IPS-18c (cell line): Measurements from ENCODE around the gene MYT1.
"Not testable (repeated sequence)": the region's sequence is repeated elsewhere in the genome, so short reads cannot be mapped to it uniquely, and the experiment has no call there.

Experiments used
- H3K4me3 ChIP-seq: 2 replicates; pipeline ENCODE4 v1.7.0; 2013; ENCODE audit warnings: low read depth, mild to moderate bottlenecking, low read length, moderate library complexity; ENCODE audit not compliant: insufficient read depth
- H3K9me3 ChIP-seq: one replicate; pipeline ENCODE4 v1.6.1; 2013; ENCODE audit warnings: mild to moderate bottlenecking, low read length, moderate library complexity; ENCODE audit not compliant: control insufficient read depth, insufficient read depth

Gene MYT1

DNA sequence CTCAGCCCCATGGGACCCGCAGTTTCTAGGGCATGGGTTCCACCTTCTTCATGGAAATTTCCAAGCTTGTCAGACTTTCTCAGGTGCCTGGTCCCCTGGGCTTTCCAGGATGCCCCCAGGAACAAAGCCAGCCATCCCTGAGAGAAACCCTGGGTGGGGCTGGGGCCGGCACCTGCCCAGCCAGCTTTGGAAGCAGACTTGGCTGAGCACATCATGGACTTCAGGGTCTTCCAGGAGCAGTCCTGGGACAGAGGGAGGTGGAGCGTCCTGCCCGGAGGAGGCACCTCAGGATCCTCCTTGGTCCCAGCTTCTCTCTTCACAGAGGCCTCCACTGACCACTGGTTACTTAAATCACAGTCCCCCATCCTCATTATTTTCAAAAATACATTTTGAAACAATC lies 13.5 kb downstream of the MYT1 start:
- peak overlapping the region; percentile 1; the same call in 1 of the 2 replicates for H3K4me3 ChIP-seq
- H3K9me3 ChIP-seq = no peaks in the 10 kb centered on the region

DNA sequence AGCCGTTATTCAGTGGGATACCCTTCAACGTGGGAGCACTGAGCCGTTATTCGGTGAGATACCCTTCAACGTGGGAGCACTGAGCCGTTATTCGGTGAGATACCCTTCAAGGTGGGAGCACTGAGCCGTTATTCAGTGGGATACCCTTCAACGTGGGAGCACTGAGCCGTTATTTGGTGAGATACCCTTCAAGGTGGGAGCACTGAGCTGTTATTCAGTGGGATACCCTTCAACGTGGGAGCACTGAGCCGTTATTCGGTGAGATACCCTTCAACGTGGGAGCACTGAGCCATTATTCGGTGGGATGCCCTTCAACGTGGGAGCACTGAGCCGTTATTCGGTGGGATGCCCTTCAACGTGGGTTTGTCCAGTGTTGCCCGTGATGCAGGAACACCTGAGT lies 14.7 kb downstream of the MYT1 start:
- H3K9me3 ChIP-seq, H3K4me3 ChIP-seq: not testable (repeated sequence)

- no peak overlapping the region for H3K4me3 ChIP-seq
- no peaks in the 10 kb centered on the region for H3K9me3 ChIP-seq
These were observed 15.6 kb downstream of the MYT1 start for GRCh38 chr20:64179805-64180204.

DNA sequence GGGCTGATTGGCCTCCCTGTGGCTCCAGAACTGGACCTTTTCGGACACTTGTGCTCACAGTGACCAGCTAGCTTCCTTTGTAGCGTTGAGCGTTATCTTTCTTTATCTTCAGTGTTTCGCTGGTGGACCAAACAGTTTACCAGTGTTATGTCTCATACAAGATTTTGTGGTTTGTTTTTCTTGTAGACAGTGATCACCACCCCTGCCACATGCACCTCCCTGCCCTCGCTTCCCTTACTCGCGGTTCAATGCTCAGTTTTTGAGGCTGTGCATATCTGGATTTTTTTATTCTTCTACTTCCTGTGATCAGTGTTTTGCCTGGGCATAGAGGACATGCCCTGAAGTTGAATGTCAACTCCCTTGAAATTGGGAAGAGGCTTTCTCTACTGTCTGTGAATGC lies 16.4 kb downstream of the MYT1 start:
- Histone ChIP-seq H3K9me3 (no peaks in the 10 kb centered on the region), H3K4me3 (no peak overlapping the region)

DNA sequence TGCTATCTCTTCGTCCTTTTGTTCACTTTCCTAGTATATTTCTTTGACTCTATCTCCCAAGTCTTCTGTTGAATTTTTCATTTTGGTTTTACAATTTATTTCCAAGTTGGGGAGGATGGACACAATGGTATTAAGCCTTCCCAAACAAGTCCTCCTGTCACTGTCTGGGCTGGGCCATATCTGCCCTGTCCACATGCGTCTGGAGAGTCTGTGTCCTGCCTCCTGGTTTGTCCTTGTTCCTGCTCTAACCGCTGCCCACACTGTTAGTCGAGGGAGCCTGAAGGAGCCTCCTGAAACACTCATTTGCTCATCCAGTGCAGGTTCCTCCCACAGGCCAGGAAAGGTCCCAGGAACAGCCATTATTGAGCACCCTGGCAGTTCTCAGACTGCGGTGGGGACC lies 17.1 kb downstream of the MYT1 start:
- H3K9me3 ChIP-seq = no peaks in the 10 kb centered on the region
- no peak overlapping the region for H3K4me3 ChIP-seq

DNA sequence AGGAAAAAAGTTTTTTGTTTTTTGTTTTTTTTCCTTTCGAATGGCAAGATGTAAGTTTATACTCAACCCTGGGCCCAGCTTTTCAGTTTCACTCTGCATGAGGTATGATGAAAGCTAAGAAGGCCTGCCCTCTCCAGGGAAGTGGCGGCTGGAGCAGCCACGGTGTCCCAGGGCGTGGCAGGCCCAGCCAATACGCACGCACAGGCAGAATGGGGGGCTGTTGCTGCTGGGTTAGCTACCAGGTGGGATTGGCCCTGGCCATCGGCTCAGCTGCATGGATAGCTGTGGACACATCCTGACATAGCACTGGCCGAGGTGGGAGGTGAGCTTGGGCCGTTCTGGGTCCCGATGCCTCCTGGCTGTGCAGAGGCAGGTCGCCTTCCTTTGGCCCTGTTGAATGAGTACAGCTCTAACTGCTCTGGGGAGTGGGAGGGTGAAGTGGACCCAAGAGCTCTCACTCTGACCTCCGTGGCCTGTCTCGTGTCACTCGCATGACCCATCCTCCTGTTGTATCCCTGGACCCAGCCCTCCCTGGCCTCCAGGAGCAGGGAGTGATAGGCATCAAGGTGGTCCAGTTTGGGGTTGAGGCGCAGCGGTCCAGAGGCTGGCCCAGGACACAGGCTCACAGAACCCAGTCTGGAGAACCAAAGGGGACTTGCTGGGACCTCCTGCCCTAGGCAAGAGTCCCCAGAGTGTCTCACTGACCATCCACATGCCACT lies 18.1 kb downstream of the MYT1 start:
- no peaks in the 10 kb centered on the region for H3K9me3 ChIP-seq
- no peak overlapping the region for H3K4me3 ChIP-seq

- Histone ChIP-seq H3K9me3 (no peaks in the 10 kb centered on the region), H3K4me3 (no peak overlapping the region)
These were observed 19.1 kb downstream of the MYT1 start for GRCh38 chr20:64183313-64183712.

- Histone ChIP-seq H3K4me3 (no peak overlapping the region), H3K9me3 (no peaks in the 10 kb centered on the region)
These were observed 20.5 kb downstream of the MYT1 start for GRCh38 chr20:64184795-64185194.

- H3K9me3 ChIP-seq = no peaks in the 10 kb centered on the region
- H3K4me3 ChIP-seq = no peak overlapping the region; the same call in 1 of the 2 replicates
These were observed 21.1 kb downstream of the MYT1 start for GRCh38 chr20:64185276-64185900.

DNA sequence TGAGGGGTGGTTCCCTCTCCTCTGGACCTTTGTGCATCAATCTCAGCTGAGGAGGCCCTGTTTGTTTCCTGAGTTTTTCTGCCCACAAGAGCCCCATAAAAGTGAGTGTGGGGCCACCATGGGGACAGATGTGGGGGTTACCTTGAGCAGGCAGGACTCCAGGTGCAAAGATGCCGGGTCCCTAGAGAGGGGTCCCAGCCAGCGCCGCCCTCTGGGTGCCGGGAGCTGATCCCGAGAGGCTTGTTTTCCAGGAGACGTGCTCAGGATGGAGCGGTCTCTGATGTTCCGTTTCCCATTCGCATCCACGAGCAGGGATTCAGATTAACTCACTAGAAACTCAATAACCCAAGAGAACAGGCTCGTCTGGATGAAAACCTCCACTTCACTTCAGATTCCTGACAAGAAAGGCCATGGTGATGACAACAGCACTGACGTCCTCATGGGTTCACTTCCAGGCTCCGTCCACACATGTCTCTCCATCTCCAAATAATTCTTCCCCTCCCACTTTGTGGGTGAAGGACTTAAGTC lies 21.9 kb downstream of the MYT1 start:
- H3K9me3 ChIP-seq = no peaks in the 10 kb centered on the region
- no peak overlapping the region for H3K4me3 ChIP-seq

- H3K9me3 ChIP-seq, H3K4me3 ChIP-seq: not testable (repeated sequence)
These were observed 23.0 kb downstream of the MYT1 start for GRCh38 chr20:64187213-64187612.

- Histone ChIP-seq H3K4me3 (no peak overlapping the region), H3K9me3 (no peaks in the 10 kb centered on the region)
These were observed 23.8 kb downstream of the MYT1 start for GRCh38 chr20:64188091-64188490.

GRCh38 chr20:64188682-64189529 lies 24.7 kb downstream of the MYT1 start:
- Histone ChIP-seq H3K4me3 (peak overlapping the region; percentile 11; the same call in 1 of the 2 replicates), H3K9me3 (no peaks in the 10 kb centered on the region)

- H3K9me3 ChIP-seq = no peaks in the 10 kb centered on the region
These were observed 25.3 kb downstream of the MYT1 start for GRCh38 chr20:64189530-64189966.

DNA sequence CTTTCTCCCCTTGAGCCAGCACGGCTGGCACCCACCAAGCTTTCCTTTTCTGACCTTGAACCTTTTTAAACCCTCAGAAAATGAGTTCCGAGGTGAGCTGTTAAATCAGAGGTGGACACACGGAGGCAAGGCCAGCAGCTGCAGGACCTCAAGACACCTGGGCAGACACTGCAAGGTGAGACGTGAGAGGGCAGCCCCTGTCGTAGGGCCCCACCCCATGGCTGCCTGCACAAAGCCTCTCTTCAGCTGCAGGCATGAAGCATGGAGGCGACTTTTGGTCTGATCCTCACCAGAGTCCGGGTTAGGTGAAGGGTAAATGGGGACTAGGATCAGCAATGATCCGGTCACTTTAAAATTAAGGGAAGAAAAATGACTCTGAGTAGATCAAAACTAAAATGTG lies 25.7 kb downstream of the MYT1 start:
- H3K4me3 ChIP-seq = no peak overlapping the region

More at GRCh38 chr20:64189530-64189966, 25.3 kb downstream of the MYT1 start:
- H3K4me3 ChIP-seq = no peak overlapping the region

GRCh38 chr20:64191002-64191401 lies 26.8 kb downstream of the MYT1 start:
- Histone ChIP-seq H3K4me3 (no peak overlapping the region), H3K9me3 (no peaks in the 10 kb centered on the region)

More for the DNA sequence above, 25.7 kb downstream of the MYT1 start:
- H3K9me3 ChIP-seq = no peaks in the 10 kb centered on the region

DNA sequence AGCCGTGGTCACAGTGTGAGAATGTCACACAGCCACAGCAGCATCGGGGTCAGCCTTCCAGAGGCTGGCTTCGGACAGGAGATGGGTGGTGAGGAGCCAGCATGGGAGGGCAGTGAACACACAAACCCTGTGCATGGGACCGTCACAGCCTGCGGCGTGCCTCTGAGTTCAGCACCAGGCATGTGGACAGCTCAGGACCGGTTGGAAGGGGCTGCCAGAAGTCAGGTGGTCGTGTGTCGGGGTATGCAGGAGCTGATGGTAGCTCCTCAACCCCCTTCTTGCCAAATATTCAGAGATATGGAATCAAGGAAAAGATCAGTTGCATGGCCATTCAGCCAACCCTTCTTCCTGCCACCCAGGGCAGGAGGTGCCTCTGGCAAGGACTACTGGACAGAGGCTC lies 28.2 kb downstream of the MYT1 start:
- Histone ChIP-seq H3K4me3 (no peak overlapping the region), H3K9me3 (no peaks in the 10 kb centered on the region)

- no peaks in the 10 kb centered on the region for H3K9me3 ChIP-seq
These were observed 28.8 kb downstream of the MYT1 start for GRCh38 chr20:64193058-64193457.

More at GRCh38 chr20:64193058-64193457, 28.8 kb downstream of the MYT1 start:
- no peak overlapping the region for H3K4me3 ChIP-seq
